Measurements from ENCODE around the gene SEMA4G.

SEMA4G gene

GRCh38 chr10:100988166-100988565 is 18.9 kb downstream of the SEMA4G start:
- peak overlapping the region in 10 of 11 experiments; percentile 68 to 88 (median 80); a peak in 19 of 22 replicates for H3K27ac ChIP-seq
- H3K4me1 ChIP-seq, result peaks cover 39 to 50% (median 45%) of the 10 kb centered on the region in 10 experiments
- peaks cover 54 to 82% (median 67%) of the 10 kb centered on the region in 11 experiments for H3K36me3 ChIP-seq
- no peaks in the 10 kb centered on the region for H3K9me3 ChIP-seq (replicated peaks in 1 of 11)
- H3K4me2 ChIP-seq, result peak overlapping the region; percentile 96 to 100 (median 98)
- no peak for TF ChIP-seq Cebpa-rat (IDR thresholded peaks at IDR 0.05)
- H3K27me3 ChIP-seq, result no peaks in the 10 kb centered on the region
- peak overlapping the region; percentile 76 to 95 (median 86) for H3K4me3 ChIP-seq
- peak overlapping the region; percentile 78 to 88 (median 84) for H3K9ac ChIP-seq
- H4K20me1 ChIP-seq, result peaks cover 0 to 70% (median 39%) of the 10 kb centered on the region in 11 experiments; a peak in 18 of 22 replicates

GRCh38 chr10:100989088-100989487 is 19.8 kb downstream of the SEMA4G start:
- Histone ChIP-seq H3K9ac (peak overlapping the region; percentile 78 to 88 (median 84); a peak in 20 of 22 replicates), H3K4me3 (peak overlapping the region in 8 of 10 experiments; percentile 11 to 95 (median 84); a peak in 13 of 20 replicates), H3K27me3 (no peaks in the 10 kb centered on the region), H3K27ac (0 out of 22 replicates have a peak overlapping the region, but pooled peaks of 2 of the 11 experiments have one; percentile 82 to 88), H3K9me3 (replicated peaks in 1 of 11) (no peaks in the 10 kb centered on the region), H4K20me1 (peaks cover 0 to 79% (median 37%) of the 10 kb centered on the region in 11 experiments; a peak in 18 of 22 replicates), H3K4me2 (peak overlapping the region; percentile 96 to 100 (median 98)), H3K4me1 (peaks cover 39 to 50% (median 45%) of the 10 kb centered on the region in 10 experiments), H3K36me3 (peaks cover 58 to 85% (median 70%) of the 10 kb centered on the region in 11 experiments)
- TF ChIP-seq Cebpa-rat (IDR thresholded peaks at IDR 0.05), result no peak

GRCh38 chr10:100993986-100994708 is 24.8 kb downstream of the SEMA4G start:
- Histone ChIP-seq H3K4me1 (peaks cover 24 to 53% (median 45%) of the 10 kb centered on the region in 10 experiments), H3K27ac (no peak overlapping the region), H3K4me3 (no peak overlapping the region), H3K27me3 (no peaks in the 10 kb centered on the region), H3K36me3 (peaks cover 36 to 65% (median 59%) of the 10 kb centered on the region in 11 experiments), H4K20me1 (peaks cover 0 to 55% (median 33%) of the 10 kb centered on the region in 11 experiments; a peak in 18 of 22 replicates), H3K9ac (peak overlapping the region in 2 of 11 experiments; percentile 18 to 23; a peak in 1 of 22 replicates), H3K9me3 (replicated peaks in 1 of 11) (no peaks in the 10 kb centered on the region), H3K4me2 (no peak overlapping the region)
- no peak for TF ChIP-seq Cebpa-rat (IDR thresholded peaks at IDR 0.05)

GRCh38 chr10:100995181-100995580 is 25.9 kb downstream of the SEMA4G start:
- no peaks in the 10 kb centered on the region for H3K27me3 ChIP-seq
- TF ChIP-seq Cebpa-rat (IDR thresholded peaks at IDR 0.05), result no peak

GRCh38 chr10:100996678-100997359 is 27.5 kb downstream of the SEMA4G start:
- Histone ChIP-seq H3K4me2 (peak overlapping the region; percentile 89 to 99 (median 97)), H3K27ac (peak overlapping the region; percentile 92 to 98 (median 97); a peak in 21 of 22 replicates), H3K9me3 (replicated peaks in 1 of 11) (no peaks in the 10 kb centered on the region), H3K9ac (peak overlapping the region; percentile 92 to 99 (median 97)), H3K4me1 (peaks cover 22 to 51% (median 41%) of the 10 kb centered on the region in 10 experiments), H4K20me1 (peaks cover 4 to 34% (median 18%) of the 10 kb centered on the region in 11 experiments; a peak in 21 of 22 replicates), H3K27me3 (no peaks in the 10 kb centered on the region), H3K36me3 (peaks cover 14 to 38% (median 32%) of the 10 kb centered on the region in 11 experiments), H3K4me3 (peak overlapping the region; percentile 82 to 93 (median 90))
- TF ChIP-seq Cebpa-rat (IDR thresholded peaks at IDR 0.05), result no peak

More at GRCh38 chr10:100995181-100995580, 25.9 kb downstream of the SEMA4G start:
- Histone ChIP-seq H3K9ac (peak overlapping the region in 2 of 11 experiments; percentile 23 to 98; a peak in 2 of 22 replicates), H3K4me2 (no peak overlapping the region), H4K20me1 (peaks cover 0 to 45% (median 25%) of the 10 kb centered on the region in 11 experiments; a peak in 18 of 22 replicates), H3K36me3 (peaks cover 29 to 55% (median 48%) of the 10 kb centered on the region in 11 experiments), H3K4me3 (no peak overlapping the region), H3K27ac (0 out of 22 replicates have a peak overlapping the region, but pooled peaks of 1 of the 11 experiments have one; percentile 98), H3K4me1 (peaks cover 14 to 43% (median 34%) of the 10 kb centered on the region in 10 experiments), H3K9me3 (replicated peaks in 1 of 11) (no peaks in the 10 kb centered on the region)

GRCh38 chr10:100997360-100998182 is 28.3 kb downstream of the SEMA4G start:
- no peak for TF ChIP-seq Cebpa-rat (IDR thresholded peaks at IDR 0.05)
- no peaks in the 10 kb centered on the region for H3K9me3 ChIP-seq (replicated peaks in 1 of 11)
- peaks cover 18 to 38% (median 30%) of the 10 kb centered on the region in 11 experiments for H3K36me3 ChIP-seq
- peaks cover 11 to 39% (median 26%) of the 10 kb centered on the region in 11 experiments for H4K20me1 ChIP-seq
- peak overlapping the region; percentile 92 to 98 (median 97) for H3K27ac ChIP-seq
- peaks cover 30 to 58% (median 49%) of the 10 kb centered on the region in 10 experiments for H3K4me1 ChIP-seq
- no peaks in the 10 kb centered on the region for H3K27me3 ChIP-seq
- peak overlapping the region; percentile 92 to 99 (median 97) for H3K9ac ChIP-seq
- H3K4me3 ChIP-seq, result peak overlapping the region; percentile 82 to 93 (median 90)
- peak overlapping the region; percentile 89 to 99 (median 97) for H3K4me2 ChIP-seq

GRCh38 chr10:100998183-100998990 is 29.1 kb downstream of the SEMA4G start:
- peaks cover 32 to 61% (median 52%) of the 10 kb centered on the region in 10 experiments for H3K4me1 ChIP-seq
- H3K4me3 ChIP-seq, result peak overlapping the region; percentile 82 to 93 (median 90)
- no peaks in the 10 kb centered on the region for H3K9me3 ChIP-seq (replicated peaks in 1 of 11)
- peaks cover 19 to 39% (median 28%) of the 10 kb centered on the region in 11 experiments; a peak in 21 of 22 replicates for H4K20me1 ChIP-seq
- no peaks in the 10 kb centered on the region for H3K27me3 ChIP-seq
- H3K27ac ChIP-seq, result peak overlapping the region; percentile 92 to 98 (median 97)
- H3K9ac ChIP-seq, result peak overlapping the region; percentile 92 to 99 (median 97)
- H3K4me2 ChIP-seq, result peak overlapping the region; percentile 89 to 99 (median 97)
- TF ChIP-seq Cebpa-rat (IDR thresholded peaks at IDR 0.05), result no peak
- peaks cover 19 to 38% (median 30%) of the 10 kb centered on the region in 11 experiments for H3K36me3 ChIP-seq
